Ovary (tissue), 9 donors: Measurements from ENCODE around the gene AFAP1L1. TPM values are rescaled to one million over a fixed set of nuclear protein-coding genes. Genes with fewer than 3 reads are reported as not detected.

Source experiments
- DNase-seq, 5 donors: peaks; one replicate each; pipeline ENCODE4 v3.0.0-alpha.2; 2019 to 2020
- H3K27ac ChIP-seq, 2 donors: fragments of 200-600 bp; one replicate each; pipeline versions ENCODE4 v1.5.1 to v1.8.0; 2019 to 2022
- H3K27me3 ChIP-seq: fragments of 200-600 bp; one replicate; pipeline ENCODE4 v1.8.0; 2022
- H3K36me3 ChIP-seq: fragments of 200-600 bp; sonication (generic); one replicate; pipeline ENCODE4 v1.5.1; 2019
- H3K4me1 ChIP-seq: one replicate; pipeline ENCODE4 v1.8.1; 2013; ENCODE audit warnings: mild to moderate bottlenecking, moderate library complexity; ENCODE audit not compliant: insufficient read depth
- H3K4me3 ChIP-seq: fragments of 200-600 bp; sonication (generic); one replicate; pipeline ENCODE4 v1.5.1; 2017
- H3K9me3 ChIP-seq, 2 donors: fragments of 200-600 bp in 1 of 2; sonication (generic) in 1 of 2; one replicate each; pipeline versions ENCODE4 v1.5.1 to v1.8.1; 2013 to 2019; ENCODE audit warnings: mild to moderate bottlenecking in 1 of 2, moderate library complexity in 1 of 2
- EP300 ChIP-seq: sonication (generic); formaldehyde crosslinking; IDR thresholded peaks from one replicate; pipeline ENCODE4 v1.6.1; 2017; ENCODE audit warnings: antibody characterized with exemption
- POLR2A ChIP-seq: fragments of 450-650 bp; IDR thresholded peaks from one replicate; pipeline ENCODE4 v1.6.1; 2017; ENCODE audit warnings: antibody characterized with exemption, mild to moderate bottlenecking, moderate library complexity
- WGBS, 3 donors: extraction: QIAGEN DNeasy Blood & Tissue Kit in 1 of 3; methylation state at CpG; one replicate each; pipeline versions ENCODE4 v1.1.5 to v1.1.7; 2013 to 2017; 5-methylcytosine and 5-hydroxymethylcytosine counted together
- intact Hi-C, 4 donors: fragments of 100-400 bp; cut with DNase I; formaldehyde crosslinking; loops; one replicate each; pipeline versions ENCODE4 v1.11.0 to v1.15.1; 2022 to 2023
- polyA plus RNA-seq, 2 donors: library from polyadenylated mRNA; stranded (reverse); fragments of 200-250 nt in 1 of 2; fragments of 350-450 nt in 1 of 2; fragmentation: Illumina TruSeq in 1 of 2; extraction: RNeasy Lipid Tissue Mini Kit (QIAGEN cat#74804) in 1 of 2; gene quantifications; one replicate each; pipeline ENCODE4 v1.2.3, GENCODE V29; 2013 to 2014
- total RNA-seq, 7 donors: library from RNA; depleted of rRNA in 2 of 7; stranded (reverse); fragments of >200 nt in 2 of 7; fragmentation: NEBNext Ultra II Directional in 3 of 7; extraction: Animal tissue kit (Norgen Biotek cat#: 25700) in 3 of 7; gene quantifications; one replicate each; pipeline versions ENCODE4 v1.1.0 to v1.2.4, GENCODE V29; 2016 to 2023
- TF ChIP-seq, protein P1 (sequence below), 3 donors: fragments of 450-650 bp in 2 of 3; fragments of 200-600 bp in 1 of 3; IDR thresholded peaks; one replicate each; pipeline versions ENCODE4 v1.5.1 to v1.8.0; 2016 to 2022; ENCODE audit warnings: antibody characterized with exemption in 3 of 3, mild to moderate bottlenecking in 1 of 3
- donor health status: DM: no; HTN: no; CAD: no; lungs with moderate emphysema.
- donor health status: DM: no; HTN: no; CAD: no.
- donor health status: Bipolar disorder and iron deficiency.
- donor health status: DM: yes; HTN: yes; CAD: no.
- donor health status: DM: no; HTN: no; CAD: no.
- donor health status: DM: yes; HTN: yes; CAD: no.

The AFAP1L1 gene
- total and polyA plus RNA-seq, 9 donors: 3.2 to 17.8 (median 8.3) TPM

DNA sequence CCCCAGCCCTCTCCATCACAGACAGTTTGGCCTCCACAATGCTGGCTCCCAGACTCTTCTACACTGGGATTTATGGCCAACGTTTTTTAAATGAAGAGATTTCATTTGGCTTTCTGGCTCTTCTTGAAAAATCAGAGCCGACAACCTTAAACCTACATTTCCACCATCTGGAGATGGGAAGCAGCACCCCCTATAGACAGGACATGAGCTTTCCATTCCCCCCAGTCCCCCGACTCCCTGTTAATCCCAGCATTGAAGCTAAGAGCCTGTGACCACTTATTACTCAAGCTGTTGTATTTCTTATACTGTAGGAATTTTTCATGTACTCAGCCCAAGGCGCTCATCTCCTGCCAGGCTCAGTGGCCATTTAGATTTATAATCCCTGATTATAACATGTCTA is 34.0 kb upstream of the AFAP1L1 start:
- no peaks in the 10 kb centered on the region for H3K4me1 ChIP-seq
- H3K9me3 ChIP-seq: no peaks in the 10 kb centered on the region
- intact Hi-C loops: no loop called here
- H3K27ac ChIP-seq: no peak overlapping the region
- H3K36me3 ChIP-seq: no peaks in the 10 kb centered on the region
- no peak for TF ChIP-seq EP300
- TF ChIP-seq, protein P1, sequence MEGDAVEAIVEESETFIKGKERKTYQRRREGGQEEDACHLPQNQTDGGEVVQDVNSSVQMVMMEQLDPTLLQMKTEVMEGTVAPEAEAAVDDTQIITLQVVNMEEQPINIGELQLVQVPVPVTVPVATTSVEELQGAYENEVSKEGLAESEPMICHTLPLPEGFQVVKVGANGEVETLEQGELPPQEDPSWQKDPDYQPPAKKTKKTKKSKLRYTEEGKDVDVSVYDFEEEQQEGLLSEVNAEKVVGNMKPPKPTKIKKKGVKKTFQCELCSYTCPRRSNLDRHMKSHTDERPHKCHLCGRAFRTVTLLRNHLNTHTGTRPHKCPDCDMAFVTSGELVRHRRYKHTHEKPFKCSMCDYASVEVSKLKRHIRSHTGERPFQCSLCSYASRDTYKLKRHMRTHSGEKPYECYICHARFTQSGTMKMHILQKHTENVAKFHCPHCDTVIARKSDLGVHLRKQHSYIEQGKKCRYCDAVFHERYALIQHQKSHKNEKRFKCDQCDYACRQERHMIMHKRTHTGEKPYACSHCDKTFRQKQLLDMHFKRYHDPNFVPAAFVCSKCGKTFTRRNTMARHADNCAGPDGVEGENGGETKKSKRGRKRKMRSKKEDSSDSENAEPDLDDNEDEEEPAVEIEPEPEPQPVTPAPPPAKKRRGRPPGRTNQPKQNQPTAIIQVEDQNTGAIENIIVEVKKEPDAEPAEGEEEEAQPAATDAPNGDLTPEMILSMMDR (IDR thresholded peaks at IDR 0.05): no peak
- no peak for TF ChIP-seq POLR2A
- no peak overlapping the region for H3K4me3 ChIP-seq
- WGBS, 3 donors: 36 to 49% (median 36%) methylated on average over 4 of the region's 4 CpGs
- no peak for DNase-seq
- H3K27me3 ChIP-seq: no peaks in the 10 kb centered on the region

DNA sequence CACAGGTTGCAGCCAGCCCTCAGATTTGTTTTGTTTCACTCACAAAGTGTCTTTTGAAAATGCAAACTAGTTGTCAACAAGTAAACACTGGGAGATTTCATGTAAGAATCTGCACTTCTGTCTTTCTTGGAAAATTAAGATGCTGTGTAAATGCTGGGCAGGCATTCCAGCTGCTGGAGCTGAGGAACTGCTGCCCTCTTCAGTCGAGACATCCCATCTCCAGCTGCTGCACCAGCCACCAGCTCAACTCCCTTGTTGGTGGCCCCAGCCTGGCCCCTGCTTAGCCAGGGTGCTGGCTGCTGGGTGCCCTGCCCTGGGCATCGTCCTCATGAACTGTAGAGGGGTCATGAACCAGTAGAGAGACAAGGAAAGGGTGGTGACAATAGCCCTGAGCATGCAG is 33.1 kb upstream of the AFAP1L1 start:
- intact Hi-C loops: no loop called here
- 24 to 57% (median 54%) methylated on average over 2 of the region's 2 CpGs for WGBS, 3 donors

DNA sequence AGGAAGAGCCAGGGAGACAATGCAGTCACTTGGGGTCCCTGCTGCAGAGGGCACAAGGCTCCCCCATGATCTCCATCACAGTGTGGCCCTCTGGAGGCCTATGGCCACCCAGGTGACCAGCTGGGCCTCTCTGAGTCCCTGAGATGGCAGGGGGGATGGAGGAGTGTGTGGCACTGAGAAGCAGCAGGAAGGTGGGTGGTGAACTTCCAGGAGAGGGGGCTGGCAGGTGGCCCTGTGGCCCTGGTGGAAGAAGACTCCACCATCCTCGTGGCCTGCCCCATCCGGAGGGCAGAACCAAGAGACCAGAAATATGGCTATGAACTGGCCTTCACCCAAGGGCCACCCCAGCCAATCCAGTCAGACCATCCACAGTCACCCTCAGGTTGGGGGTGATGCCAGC is 31.7 kb upstream of the AFAP1L1 start:
- Histone ChIP-seq H3K9me3 (no peaks in the 10 kb centered on the region), H3K27ac (no peak overlapping the region), H3K36me3 (no peaks in the 10 kb centered on the region), H3K27me3 (no peaks in the 10 kb centered on the region), H3K4me3 (no peak overlapping the region), H3K4me1 (no peaks in the 10 kb centered on the region)
- DNase-seq: no peak
- no peak for TF ChIP-seq EP300
- TF ChIP-seq, protein P1 (IDR thresholded peaks at IDR 0.05): no peak
- no peak for TF ChIP-seq POLR2A
- intact Hi-C loops: no loop called here
- 75 to 81% (median 79%) methylated on average over 2 of the region's 2 CpGs for WGBS, 3 donors

More for the DNA sequence above, 33.1 kb upstream of the AFAP1L1 start:
- Histone ChIP-seq H3K36me3 (no peaks in the 10 kb centered on the region), H3K9me3 (no peaks in the 10 kb centered on the region), H3K4me3 (no peak overlapping the region), H3K27ac (no peak overlapping the region), H3K27me3 (no peaks in the 10 kb centered on the region), H3K4me1 (no peaks in the 10 kb centered on the region)
- no peak for DNase-seq
- TF ChIP-seq POLR2A (no peak), EP300 (no peak)
- TF ChIP-seq, protein P1 (IDR thresholded peaks at IDR 0.05): no peak

DNA sequence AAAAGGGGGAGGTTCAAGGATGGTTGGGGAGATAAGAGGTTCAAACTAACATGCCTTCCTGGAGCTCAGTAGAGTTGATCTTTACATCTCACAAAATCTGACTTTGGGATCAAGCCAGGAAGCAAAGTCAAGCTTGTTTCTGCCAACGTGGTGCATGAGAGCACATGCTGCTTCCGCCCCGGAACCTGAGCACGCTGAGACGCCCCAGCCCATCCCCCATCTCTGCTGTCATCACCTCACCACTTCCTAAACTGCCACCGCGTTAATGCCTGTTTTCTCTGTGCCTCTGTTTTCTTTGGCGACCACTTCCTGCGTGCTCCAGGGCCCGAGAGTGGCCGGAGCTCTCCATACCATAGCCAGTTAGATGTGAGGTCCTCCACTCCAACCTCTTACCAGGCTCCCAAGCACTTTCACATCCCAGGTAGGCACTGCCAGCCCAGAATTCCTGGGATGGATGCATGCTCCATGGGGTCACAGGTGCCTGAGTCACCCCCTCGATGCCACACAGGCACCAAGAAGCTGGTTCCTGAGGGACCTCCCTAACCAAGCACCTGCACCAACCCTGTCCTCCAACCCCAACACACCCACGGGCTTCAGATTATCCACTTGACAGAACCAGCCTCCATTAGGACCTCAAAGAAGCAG is 31.2 kb upstream of the AFAP1L1 start:
- Histone ChIP-seq H3K36me3 (no peaks in the 10 kb centered on the region), H3K4me3 (no peak overlapping the region), H3K9me3 (no peaks in the 10 kb centered on the region), H3K27me3 (no peaks in the 10 kb centered on the region), H3K4me1 (no peaks in the 10 kb centered on the region), H3K27ac (no peak overlapping the region)
- TF ChIP-seq EP300: no peak
- TF ChIP-seq POLR2A: no peak
- TF ChIP-seq, protein P1 (IDR thresholded peaks at IDR 0.05): no peak
- intact Hi-C loops: no loop called here
- 72 to 77% (median 75%) methylated on average over 13 of the region's 13 CpGs for WGBS, 3 donors
- no peak for DNase-seq
